HG02610 (cell line): Measurements from ENCODE around the gene FAM131A.

Experiments used
- ATAC-seq: cut with Tn5 transposase; IDR thresholded peaks from one replicate; pipeline ENCODE4 v1.9.1; 2021; ENCODE audit warnings: mild to moderate bottlenecking, moderate library complexity; ENCODE audit not compliant: unreplicated experiment

Gene FAM131A

GRCh38 chr3:184389384-184389783 lies 52.0 kb downstream of the FAM131A start:
- ATAC-seq, result no peak

- no peak for ATAC-seq
Observed at GRCh38 chr3:184389935-184390528, 52.6 kb downstream of the FAM131A start.

- ATAC-seq, result no peak
Observed at GRCh38 chr3:184391266-184391665, 53.9 kb downstream of the FAM131A start.

GRCh38 chr3:184395320-184395660 lies 57.9 kb downstream of the FAM131A start:
- no peak for ATAC-seq
